Spleen (tissue), 7 donors: ENCODE data around the gene GAB1.

Experiments used
- CTCF ChIP-seq, 11 experiments: fragments of 200-600 bp in 7 of 11; fragments of 450-650 bp in 4 of 11; sonication (generic) in 4 of 11; IDR thresholded peaks in 8 of 11; conservative IDR thresholded peaks in 3 of 11; 1 replicate in 7 of 11; 2 replicates in 4 of 11; pipeline versions ENCODE4 v1.4.0 to v1.8.0; 2016 to 2021; ENCODE audit warnings: antibody characterized with exemption in 11 of 11, inconsistent platforms in 4 of 11, mild to moderate bottlenecking in 1 of 11
- POLR2A ChIP-seq, 3 donors: fragments of 450-650 bp; IDR thresholded peaks; one replicate each; pipeline ENCODE4 v1.5.1; 2017; ENCODE audit warnings: antibody characterized with exemption in 3 of 3, mild to moderate bottlenecking in 1 of 3
- POLR2AphosphoS5 ChIP-seq, 3 donors: sonication (generic); formaldehyde crosslinking; IDR thresholded peaks; one replicate each; pipeline ENCODE4 v1.5.1; 2017; ENCODE audit warnings: antibody characterized with exemption in 3 of 3
- donor health status: DM: no; HTN: no; CAD: no; lungs with moderate emphysema.
- donor health status: DM: no; HTN: no; CAD: no.
- donor health status: DM: no; HTN: no; CAD: no.

GRCh38 chr4:143287572-143287923, 49.1 kb upstream of the GAB1 start:
- TF ChIP-seq POLR2AphosphoS5 (IDR thresholded peaks at IDR 0.05): no peak
- TF ChIP-seq CTCF (IDR thresholded peaks at IDR 0.05 in 8 of 11, conservative IDR thresholded peaks at IDR 0.05 in 3 of 11): no peak
- TF ChIP-seq POLR2A (IDR thresholded peaks at IDR 0.05): no peak
